Left lung (tissue), 10 donors: ENCODE measurements around the gene RNF19B. TPM values are rescaled to one million over a fixed set of nuclear protein-coding genes. Genes with fewer than 3 reads are reported as not detected.

ENCODE experiments used
- ATAC-seq: fragments of 200-7000 bp; cut with Tn5 transposase; one replicate; pipeline ENCODE4 v1.9.1; 2020; ENCODE audit warnings: moderate library complexity
- DNase-seq, 4 donors: peaks; one replicate each; pipeline ENCODE4 v3.0.0-alpha.2; 2013 to 2020
- H3K27ac ChIP-seq, 2 donors: fragments of 200-600 bp; sonication (generic) in 1 of 2; one replicate each; pipeline versions ENCODE4 v1.5.0 to v1.8.0; 2020 to 2021
- H3K27me3 ChIP-seq, 2 donors: fragments of 200-600 bp; sonication (generic) in 1 of 2; one replicate each; pipeline versions ENCODE4 v1.5.0 to v1.8.0; 2020 to 2021
- H3K36me3 ChIP-seq, 2 donors: fragments of 200-600 bp; sonication (generic) in 1 of 2; one replicate each; pipeline versions ENCODE4 v1.5.0 to v1.8.0; 2020 to 2021
- H3K4me1 ChIP-seq, 2 donors: fragments of 200-600 bp; one replicate each; pipeline ENCODE4 v1.8.0; 2021
- H3K4me3 ChIP-seq, 2 donors: fragments of 200-600 bp; sonication (generic) in 1 of 2; one replicate each; pipeline versions ENCODE4 v1.5.0 to v1.8.0; 2020 to 2021; ENCODE audit warnings: mild to moderate bottlenecking in 1 of 2
- H3K9me3 ChIP-seq, 2 donors: fragments of 200-600 bp; sonication (generic) in 1 of 2; one replicate each; pipeline versions ENCODE4 v1.5.0 to v1.8.0; 2020 to 2021
- intact Hi-C, 2 donors: fragments of 100-400 bp; cut with DNase I; formaldehyde crosslinking; loops; one replicate each; pipeline versions ENCODE4 v1.11.2 to v1.14.2; 2022
- polyA plus RNA-seq, 6 donors: library from polyadenylated mRNA; unstranded; fragments of 120-200 nt; gene quantifications; one replicate each; pipeline ENCODE4 v1.2.1, GENCODE V29; 2013; ENCODE audit not compliant: insufficient read length in 6 of 6
- total RNA-seq, 2 donors: library from RNA; stranded (reverse); fragmentation: NEBNext Ultra II Directional; extraction: Animal tissue kit (Norgen Biotek cat#: 25700); gene quantifications; one replicate each; pipeline ENCODE4 v1.2.1, GENCODE V29; 2021
- TF ChIP-seq, protein P1 (sequence below), 2 donors: fragments of 200-600 bp; sonication (generic) in 1 of 2; IDR thresholded peaks; one replicate each; pipeline versions ENCODE4 v1.5.0 to v1.8.0; 2021; ENCODE audit warnings: antibody characterized with exemption in 2 of 2
- donor health status: DM: no; HTN: yes; CAD: no.
- donor health status: DM: no; HTN: no; CAD: no.

Gene RNF19B
- total and polyA plus RNA-seq, 8 donors: 11.8 to 46.0 (median 12.9) TPM

DNA sequence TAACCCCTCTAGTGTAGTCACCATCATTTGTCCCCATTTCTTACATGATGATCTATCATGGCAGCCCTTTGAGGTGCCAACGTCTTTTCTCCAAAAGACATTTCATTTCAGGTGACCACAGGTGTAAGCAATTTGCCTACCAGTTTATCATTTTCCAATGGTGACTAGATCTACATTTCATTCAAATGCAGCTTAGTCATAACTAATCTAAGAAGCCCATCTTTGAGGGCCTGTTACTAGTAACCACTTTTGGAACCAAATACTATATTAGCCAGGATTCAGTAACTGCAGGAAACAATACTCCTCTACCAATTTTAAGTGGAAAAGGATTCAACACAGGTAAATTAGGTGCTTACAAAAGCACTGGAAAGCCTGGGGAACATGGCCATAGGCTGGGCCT lies 32.8 kb downstream of the RNF19B start:
- intact Hi-C loops: loop anchor here in 1 of 2 donors (10.0 kb wide), 1 partner anchor 153 kb away; the partner anchor contains the start of gene AZIN2
- no peak for ATAC-seq
- Histone ChIP-seq H3K4me1 (peaks cover 0 to 22% of the 10 kb centered on the region in 2 donors), H3K27ac (no peak overlapping the region), H3K36me3 (peaks cover 0 to 36% of the 10 kb centered on the region in 2 donors), H3K4me3 (no peak overlapping the region), H3K9me3 (no peaks in the 10 kb centered on the region), H3K27me3 (no peaks in the 10 kb centered on the region)
- no peak for DNase-seq
- TF ChIP-seq, protein P1, sequence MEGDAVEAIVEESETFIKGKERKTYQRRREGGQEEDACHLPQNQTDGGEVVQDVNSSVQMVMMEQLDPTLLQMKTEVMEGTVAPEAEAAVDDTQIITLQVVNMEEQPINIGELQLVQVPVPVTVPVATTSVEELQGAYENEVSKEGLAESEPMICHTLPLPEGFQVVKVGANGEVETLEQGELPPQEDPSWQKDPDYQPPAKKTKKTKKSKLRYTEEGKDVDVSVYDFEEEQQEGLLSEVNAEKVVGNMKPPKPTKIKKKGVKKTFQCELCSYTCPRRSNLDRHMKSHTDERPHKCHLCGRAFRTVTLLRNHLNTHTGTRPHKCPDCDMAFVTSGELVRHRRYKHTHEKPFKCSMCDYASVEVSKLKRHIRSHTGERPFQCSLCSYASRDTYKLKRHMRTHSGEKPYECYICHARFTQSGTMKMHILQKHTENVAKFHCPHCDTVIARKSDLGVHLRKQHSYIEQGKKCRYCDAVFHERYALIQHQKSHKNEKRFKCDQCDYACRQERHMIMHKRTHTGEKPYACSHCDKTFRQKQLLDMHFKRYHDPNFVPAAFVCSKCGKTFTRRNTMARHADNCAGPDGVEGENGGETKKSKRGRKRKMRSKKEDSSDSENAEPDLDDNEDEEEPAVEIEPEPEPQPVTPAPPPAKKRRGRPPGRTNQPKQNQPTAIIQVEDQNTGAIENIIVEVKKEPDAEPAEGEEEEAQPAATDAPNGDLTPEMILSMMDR (IDR thresholded peaks at IDR 0.05): no peak

GRCh38 chr1:32929366-32929765 lies 35.2 kb downstream of the RNF19B start:
- Histone ChIP-seq H3K36me3 (peaks cover 0 to 12% of the 10 kb centered on the region in 2 donors), H3K4me1 (peaks cover 9 to 26% of the 10 kb centered on the region in 2 donors), H3K9me3 (no peaks in the 10 kb centered on the region), H3K27me3 (peaks cover 0 to 23% of the 10 kb centered on the region in 2 donors), H3K4me3 (no peak overlapping the region), H3K27ac (no peak overlapping the region)
- intact Hi-C loops: no loop called here
- TF ChIP-seq, protein P1 (IDR thresholded peaks at IDR 0.05): no peak
- no peak for DNase-seq
- no peak for ATAC-seq

DNA sequence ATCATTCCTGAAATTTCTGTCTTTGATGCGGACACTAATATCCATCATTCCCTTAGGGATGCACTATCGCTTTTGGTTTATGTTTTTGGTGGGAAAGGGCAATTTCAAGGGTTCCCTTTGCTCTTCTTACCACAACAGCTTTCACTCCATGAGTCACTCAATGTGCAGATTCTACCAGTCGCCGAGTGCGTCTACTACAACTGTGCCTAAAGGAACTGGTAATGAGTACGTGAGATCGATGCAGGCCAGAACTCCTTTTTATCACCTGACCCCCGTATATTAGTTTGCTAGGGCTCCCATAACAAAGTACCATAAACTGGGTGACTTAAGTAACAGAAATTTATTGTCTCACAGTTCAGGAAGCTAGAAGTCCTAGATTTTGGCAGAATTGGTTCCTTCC lies 35.9 kb downstream of the RNF19B start:
- Histone ChIP-seq H3K4me3 (no peak overlapping the region), H3K4me1 (peaks cover 9 to 19% of the 10 kb centered on the region in 2 donors)
- TF ChIP-seq, protein P1 (IDR thresholded peaks at IDR 0.05): no peak

GRCh38 chr1:32928285-32928684 lies 36.3 kb downstream of the RNF19B start:
- Histone ChIP-seq H3K9me3 (no peaks in the 10 kb centered on the region), H3K4me1 (peaks cover 9 to 15% of the 10 kb centered on the region in 2 donors), H3K36me3 (peaks cover 0 to 5% of the 10 kb centered on the region in 2 donors), H3K4me3 (no peak overlapping the region), H3K27ac (no peak overlapping the region), H3K27me3 (peaks cover 0 to 34% of the 10 kb centered on the region in 2 donors)
- ATAC-seq (no peak), DNase-seq (no peak)
- TF ChIP-seq, protein P1 (IDR thresholded peaks at IDR 0.05): no peak
- intact Hi-C loops: no loop called here

More for the DNA sequence above, 35.9 kb downstream of the RNF19B start:
- ATAC-seq (no peak), DNase-seq (no peak)
- H3K36me3 ChIP-seq: peaks cover 0 to 6% of the 10 kb centered on the region in 2 donors
- no peaks in the 10 kb centered on the region for H3K9me3 ChIP-seq
- H3K27me3 ChIP-seq: peaks cover 0 to 30% of the 10 kb centered on the region in 2 donors
- intact Hi-C loops: no loop called here
- H3K27ac ChIP-seq: no peak overlapping the region

- Histone ChIP-seq H3K36me3 (peaks cover 0 to 4% of the 10 kb centered on the region in 2 donors), H3K4me3 (no peak overlapping the region), H3K27me3 (peaks cover 0 to 43% of the 10 kb centered on the region in 2 donors), H3K27ac (no peak overlapping the region), H3K4me1 (peaks cover 9 to 14% of the 10 kb centered on the region in 2 donors), H3K9me3 (no peaks in the 10 kb centered on the region)
- no peak for ATAC-seq
- no peak for DNase-seq
- TF ChIP-seq, protein P1 (IDR thresholded peaks at IDR 0.05): no peak
- intact Hi-C loops: no loop called here
These were observed 37.2 kb downstream of the RNF19B start for GRCh38 chr1:32927441-32927840.
